ENCODE measurements around the gene UBA7. TPM values are rescaled to one million over a fixed set of nuclear protein-coding genes. Genes with fewer than 3 reads are reported as not detected.

UBA7 gene
- total RNA-seq, 1 experiment from 2014 or later, result 0.85 TPM

DNA sequence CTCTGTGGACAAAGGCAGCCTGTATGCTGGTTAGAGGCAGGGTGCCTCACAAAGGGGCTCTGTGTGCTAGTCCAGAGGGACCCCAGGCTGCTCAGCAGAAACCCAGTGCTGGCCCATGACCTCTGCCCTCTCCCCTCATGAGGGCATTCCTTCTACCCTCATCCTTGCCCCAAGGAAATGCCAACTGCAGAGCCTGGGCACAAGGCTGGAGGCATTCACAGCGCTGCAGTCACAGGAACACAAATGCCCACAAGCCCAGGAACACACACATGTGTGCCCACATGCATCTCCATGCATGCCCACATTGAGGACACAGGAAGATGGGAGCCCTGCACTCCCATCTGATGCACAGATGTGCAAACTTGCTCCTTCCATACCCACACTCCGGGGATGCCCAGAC, 6.9 kb downstream of the UBA7 start:
- H3T11ph ChIP-seq (ENCODE audit: low read length), result no peak overlapping the region
- no peaks in the 10 kb centered on the region for H4K20me1 ChIP-seq (ENCODE audit: control insufficient read depth, insufficient read depth, insufficient read length)
- no peak for DNase-seq
- no peak overlapping the region for H3K18ac ChIP-seq (ENCODE audit: insufficient read length, low read depth, low read length)
- Mint-ChIP-seq H3K4me3 (no peak overlapping the region), H3K27ac (0 out of 7 replicates have a peak overlapping the region, but pooled peaks of 1 of the 3 experiments have one; percentile 35), H3K36me3 (ENCODE audit: insufficient read depth in 1 of 3, low read depth in 3 of 3) (no peaks in the 10 kb centered on the region), H3K4me1 (peaks cover 25 to 31% of the 10 kb centered on the region in 2 experiments), H3K27me3 (ENCODE audit: low read depth) (peaks cover 29% of the 10 kb centered on the region), H3K9me3 (no peaks in the 10 kb centered on the region)
- H2BK5ac ChIP-seq (ENCODE audit: insufficient read length, low read length), result no peak overlapping the region
- no peak overlapping the region for H2BK12ac ChIP-seq (ENCODE audit: insufficient read length, low read depth, low read length)
- TF ChIP-seq, protein P1, sequence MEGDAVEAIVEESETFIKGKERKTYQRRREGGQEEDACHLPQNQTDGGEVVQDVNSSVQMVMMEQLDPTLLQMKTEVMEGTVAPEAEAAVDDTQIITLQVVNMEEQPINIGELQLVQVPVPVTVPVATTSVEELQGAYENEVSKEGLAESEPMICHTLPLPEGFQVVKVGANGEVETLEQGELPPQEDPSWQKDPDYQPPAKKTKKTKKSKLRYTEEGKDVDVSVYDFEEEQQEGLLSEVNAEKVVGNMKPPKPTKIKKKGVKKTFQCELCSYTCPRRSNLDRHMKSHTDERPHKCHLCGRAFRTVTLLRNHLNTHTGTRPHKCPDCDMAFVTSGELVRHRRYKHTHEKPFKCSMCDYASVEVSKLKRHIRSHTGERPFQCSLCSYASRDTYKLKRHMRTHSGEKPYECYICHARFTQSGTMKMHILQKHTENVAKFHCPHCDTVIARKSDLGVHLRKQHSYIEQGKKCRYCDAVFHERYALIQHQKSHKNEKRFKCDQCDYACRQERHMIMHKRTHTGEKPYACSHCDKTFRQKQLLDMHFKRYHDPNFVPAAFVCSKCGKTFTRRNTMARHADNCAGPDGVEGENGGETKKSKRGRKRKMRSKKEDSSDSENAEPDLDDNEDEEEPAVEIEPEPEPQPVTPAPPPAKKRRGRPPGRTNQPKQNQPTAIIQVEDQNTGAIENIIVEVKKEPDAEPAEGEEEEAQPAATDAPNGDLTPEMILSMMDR (conservative IDR thresholded peaks at IDR 0.05), result no peak
- H3K14ac ChIP-seq (ENCODE audit: insufficient read depth, low read length), result no peak overlapping the region
- no peak overlapping the region for H2AFZ ChIP-seq (ENCODE audit: low read length)
- no peak overlapping the region for H3K56ac ChIP-seq (ENCODE audit: insufficient read length, low read depth, low read length)
- H2BK120ac ChIP-seq (ENCODE audit: low read depth, low read length, poor library complexity, severe bottlenecking), result no peak overlapping the region
- no peaks in the 10 kb centered on the region for H3K9me3 ChIP-seq (ENCODE audit: control insufficient read depth, low read depth, low read length)
- H3K4ac ChIP-seq (ENCODE audit: low read depth, low read length), result no peak overlapping the region
- H3K79me2 ChIP-seq (ENCODE audit: insufficient read depth, low read length), result no peaks in the 10 kb centered on the region
- H3K27me3 ChIP-seq (ENCODE audit: insufficient read depth, low read length), result no peaks in the 10 kb centered on the region; the same call in 1 of the 2 replicates
- no peak overlapping the region for H3K4me2 ChIP-seq (ENCODE audit: insufficient read depth, insufficient read length, low read length)
- H2AK5ac ChIP-seq (ENCODE audit: insufficient read length, low read length), result no peak overlapping the region
- peaks cover 14% of the 10 kb centered on the region for H3K23me2 ChIP-seq (ENCODE audit: insufficient read length, low read depth, low read length, poor library complexity, severe bottlenecking)
- H4K5ac ChIP-seq (ENCODE audit: insufficient read length, low read depth, low read length), result no peak overlapping the region
- H3K4me1 ChIP-seq (ENCODE audit: insufficient read depth, low read length), result peaks cover 8% of the 10 kb centered on the region; the same call in 1 of the 2 replicates
- no peak overlapping the region for H2BK20ac ChIP-seq (ENCODE audit: low read depth, low read length, poor library complexity, severe bottlenecking)
- no peak overlapping the region for H2BK15ac ChIP-seq (ENCODE audit: low read depth, low read length)
- H4K91ac ChIP-seq (ENCODE audit: insufficient read length, low read depth, low read length), result no peak overlapping the region
- no peak overlapping the region for H4K8ac ChIP-seq (replicated peaks; ENCODE audit: insufficient read length, low read depth, low read length)
- no peak overlapping the region for H3K9ac ChIP-seq (ENCODE audit: extremely low read depth, insufficient read length, low read length)
- no peak overlapping the region for H3K27ac ChIP-seq (ENCODE audit: insufficient read length, low read depth, low read length)
- no peak overlapping the region for H3K23ac ChIP-seq (ENCODE audit: insufficient read length, low read depth, low read length)
- no CpG with 5 or more reads among the region's 2 CpGs for WGBS (ENCODE audit: extremely low coverage, insufficient read length, low lambda C conversion rate)
- H3K79me1 ChIP-seq (ENCODE audit: insufficient read depth, low read depth, low read length, poor library complexity, severe bottlenecking), result no peaks in the 10 kb centered on the region

Data from H9 (cell line).